ENCODE data around the gene ATP1A1.

ATP1A1 gene

DNA sequence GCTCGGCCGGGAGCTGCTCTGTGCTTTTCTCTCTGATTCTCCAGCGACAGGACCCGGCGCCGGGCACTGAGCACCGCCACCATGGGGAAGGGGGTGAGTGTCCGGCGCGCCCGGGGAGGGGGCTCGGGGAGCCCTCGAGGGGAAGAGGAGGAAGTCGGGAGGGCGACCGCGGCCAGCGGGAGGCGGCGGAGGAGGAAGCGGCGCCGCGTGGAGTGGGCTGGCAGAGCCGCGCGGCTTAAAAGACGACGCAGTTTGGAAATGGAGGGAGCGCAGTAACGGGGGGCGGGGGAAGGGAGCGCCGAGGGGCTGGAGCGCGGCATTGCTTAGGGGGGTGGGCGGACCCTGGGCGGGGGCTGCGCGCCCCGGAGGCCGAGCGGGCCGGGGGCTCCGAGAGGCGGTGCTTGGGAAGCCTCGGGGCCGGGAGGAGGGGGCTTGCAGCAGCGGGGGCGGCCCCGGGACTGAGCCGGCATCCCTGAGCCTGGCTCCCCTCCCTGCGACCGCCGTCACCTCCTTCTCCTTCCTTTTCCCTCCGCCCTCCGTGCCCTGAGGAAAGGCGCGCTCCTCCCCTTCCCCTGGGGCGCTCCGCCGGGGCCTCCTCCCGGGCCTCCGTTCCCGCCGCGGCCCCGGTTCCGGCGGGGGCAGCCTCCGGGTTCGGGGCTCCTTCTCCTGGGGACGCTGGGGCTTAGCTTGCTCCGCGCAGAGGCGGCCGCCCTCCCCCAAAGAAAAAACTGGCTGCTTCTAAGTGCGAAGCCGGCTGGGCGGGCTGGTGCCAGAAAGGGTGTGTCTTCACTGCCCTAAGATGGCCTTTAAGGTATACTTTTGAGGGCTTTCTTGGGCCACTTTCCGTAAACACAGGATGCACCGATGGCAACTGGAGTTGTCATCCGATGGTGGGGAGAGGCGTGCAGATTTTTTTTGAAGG is 648 bp downstream of the ATP1A1 start (continued):
- TF ChIP-seq SP3 (tag by site-specific recombination; IDR thresholded peaks at IDR 0.05) = peak; percentile 72
- no peak for TF ChIP-seq ZNF211 (tag by site-specific recombination; IDR thresholded peaks at IDR 0.05; ENCODE audit: low read depth)
- peak; percentile 89 for TF ChIP-seq ZNF341 (tag by site-specific recombination; IDR thresholded peaks at IDR 0.05; ENCODE audit: low read depth)
- TF ChIP-seq ZNF701 (tag by site-specific recombination; IDR thresholded peaks at IDR 0.05) = no peak
- TF ChIP-seq, protein P1, sequence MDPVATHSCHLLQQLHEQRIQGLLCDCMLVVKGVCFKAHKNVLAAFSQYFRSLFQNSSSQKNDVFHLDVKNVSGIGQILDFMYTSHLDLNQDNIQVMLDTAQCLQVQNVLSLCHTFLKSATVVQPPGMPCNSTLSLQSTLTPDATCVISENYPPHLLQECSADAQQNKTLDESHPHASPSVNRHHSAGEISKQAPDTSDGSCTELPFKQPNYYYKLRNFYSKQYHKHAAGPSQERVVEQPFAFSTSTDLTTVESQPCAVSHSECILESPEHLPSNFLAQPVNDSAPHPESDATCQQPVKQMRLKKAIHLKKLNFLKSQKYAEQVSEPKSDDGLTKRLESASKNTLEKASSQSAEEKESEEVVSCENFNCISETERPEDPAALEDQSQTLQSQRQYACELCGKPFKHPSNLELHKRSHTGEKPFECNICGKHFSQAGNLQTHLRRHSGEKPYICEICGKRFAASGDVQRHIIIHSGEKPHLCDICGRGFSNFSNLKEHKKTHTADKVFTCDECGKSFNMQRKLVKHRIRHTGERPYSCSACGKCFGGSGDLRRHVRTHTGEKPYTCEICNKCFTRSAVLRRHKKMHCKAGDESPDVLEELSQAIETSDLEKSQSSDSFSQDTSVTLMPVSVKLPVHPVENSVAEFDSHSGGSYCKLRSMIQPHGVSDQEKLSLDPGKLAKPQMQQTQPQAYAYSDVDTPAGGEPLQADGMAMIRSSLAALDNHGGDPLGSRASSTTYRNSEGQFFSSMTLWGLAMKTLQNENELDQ (tag by site-specific recombination; IDR thresholded peaks at IDR 0.05; ENCODE audit: low read depth) = no peak
- TF ChIP-seq HOXA7 (CRISPR knock-in tag; IDR thresholded peaks at IDR 0.05; ENCODE audit: borderline replicate concordance) = no peak
- TF ChIP-seq FEZF1 (tag by site-specific recombination; IDR thresholded peaks at IDR 0.05) = no peak
- peak; percentile 82 for TF ChIP-seq ZBTB8A (tag by site-specific recombination; IDR thresholded peaks at IDR 0.05)
- TF ChIP-seq, protein P2, sequence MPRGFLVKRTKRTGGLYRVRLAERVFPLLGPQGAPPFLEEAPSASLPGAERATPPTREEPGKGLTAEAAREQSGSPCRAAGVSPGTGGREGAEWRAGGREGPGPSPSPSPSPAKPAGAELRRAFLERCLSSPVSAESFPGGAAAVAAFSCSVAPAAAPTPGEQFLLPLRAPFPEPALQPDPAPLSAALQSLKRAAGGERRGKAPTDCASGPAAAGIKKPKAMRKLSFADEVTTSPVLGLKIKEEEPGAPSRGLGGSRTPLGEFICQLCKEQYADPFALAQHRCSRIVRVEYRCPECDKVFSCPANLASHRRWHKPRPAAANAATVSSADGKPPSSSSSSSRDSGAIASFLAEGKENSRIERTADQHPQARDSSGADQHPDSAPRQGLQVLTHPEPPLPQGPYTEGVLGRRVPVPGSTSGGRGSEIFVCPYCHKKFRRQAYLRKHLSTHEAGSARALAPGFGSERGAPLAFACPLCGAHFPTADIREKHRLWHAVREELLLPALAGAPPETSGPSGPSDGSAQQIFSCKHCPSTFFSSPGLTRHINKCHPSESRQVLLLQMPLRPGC (tag by site-specific recombination; IDR thresholded peaks at IDR 0.05) = no peak
- TF ChIP-seq, protein P3, sequence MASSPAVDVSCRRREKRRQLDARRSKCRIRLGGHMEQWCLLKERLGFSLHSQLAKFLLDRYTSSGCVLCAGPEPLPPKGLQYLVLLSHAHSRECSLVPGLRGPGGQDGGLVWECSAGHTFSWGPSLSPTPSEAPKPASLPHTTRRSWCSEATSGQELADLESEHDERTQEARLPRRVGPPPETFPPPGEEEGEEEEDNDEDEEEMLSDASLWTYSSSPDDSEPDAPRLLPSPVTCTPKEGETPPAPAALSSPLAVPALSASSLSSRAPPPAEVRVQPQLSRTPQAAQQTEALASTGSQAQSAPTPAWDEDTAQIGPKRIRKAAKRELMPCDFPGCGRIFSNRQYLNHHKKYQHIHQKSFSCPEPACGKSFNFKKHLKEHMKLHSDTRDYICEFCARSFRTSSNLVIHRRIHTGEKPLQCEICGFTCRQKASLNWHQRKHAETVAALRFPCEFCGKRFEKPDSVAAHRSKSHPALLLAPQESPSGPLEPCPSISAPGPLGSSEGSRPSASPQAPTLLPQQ (tag by site-specific recombination; IDR thresholded peaks at IDR 0.05) = no peak
- peak; percentile 84; the same call in 1 of the 2 replicates for TF ChIP-seq ZBTB20 (tag by site-specific recombination; IDR thresholded peaks at IDR 0.05)
- TF ChIP-seq ZNF610 (tag by site-specific recombination; IDR thresholded peaks at IDR 0.05; ENCODE audit: borderline replicate concordance) = no peak
- TF ChIP-seq ZNF561 (tag by site-specific recombination; IDR thresholded peaks at IDR 0.05; ENCODE audit: borderline replicate concordance) = 0 out of 2 replicates have a peak, but pooled peaks have one; percentile 40
- TF ChIP-seq IKZF3 (tag by site-specific recombination; IDR thresholded peaks at IDR 0.05) = peak; percentile 29; the same call in 1 of the 2 replicates
- TF ChIP-seq GLIS1 (tag by site-specific recombination; IDR thresholded peaks at IDR 0.05) = peak; percentile 29; the same call in 1 of the 2 replicates
- no peak for TF ChIP-seq GLI4 (tag by site-specific recombination; IDR thresholded peaks at IDR 0.05)
- peak; percentile 43 for TF ChIP-seq SP2 (tag by site-specific recombination; IDR thresholded peaks at IDR 0.05)
- TF ChIP-seq, protein P4, sequence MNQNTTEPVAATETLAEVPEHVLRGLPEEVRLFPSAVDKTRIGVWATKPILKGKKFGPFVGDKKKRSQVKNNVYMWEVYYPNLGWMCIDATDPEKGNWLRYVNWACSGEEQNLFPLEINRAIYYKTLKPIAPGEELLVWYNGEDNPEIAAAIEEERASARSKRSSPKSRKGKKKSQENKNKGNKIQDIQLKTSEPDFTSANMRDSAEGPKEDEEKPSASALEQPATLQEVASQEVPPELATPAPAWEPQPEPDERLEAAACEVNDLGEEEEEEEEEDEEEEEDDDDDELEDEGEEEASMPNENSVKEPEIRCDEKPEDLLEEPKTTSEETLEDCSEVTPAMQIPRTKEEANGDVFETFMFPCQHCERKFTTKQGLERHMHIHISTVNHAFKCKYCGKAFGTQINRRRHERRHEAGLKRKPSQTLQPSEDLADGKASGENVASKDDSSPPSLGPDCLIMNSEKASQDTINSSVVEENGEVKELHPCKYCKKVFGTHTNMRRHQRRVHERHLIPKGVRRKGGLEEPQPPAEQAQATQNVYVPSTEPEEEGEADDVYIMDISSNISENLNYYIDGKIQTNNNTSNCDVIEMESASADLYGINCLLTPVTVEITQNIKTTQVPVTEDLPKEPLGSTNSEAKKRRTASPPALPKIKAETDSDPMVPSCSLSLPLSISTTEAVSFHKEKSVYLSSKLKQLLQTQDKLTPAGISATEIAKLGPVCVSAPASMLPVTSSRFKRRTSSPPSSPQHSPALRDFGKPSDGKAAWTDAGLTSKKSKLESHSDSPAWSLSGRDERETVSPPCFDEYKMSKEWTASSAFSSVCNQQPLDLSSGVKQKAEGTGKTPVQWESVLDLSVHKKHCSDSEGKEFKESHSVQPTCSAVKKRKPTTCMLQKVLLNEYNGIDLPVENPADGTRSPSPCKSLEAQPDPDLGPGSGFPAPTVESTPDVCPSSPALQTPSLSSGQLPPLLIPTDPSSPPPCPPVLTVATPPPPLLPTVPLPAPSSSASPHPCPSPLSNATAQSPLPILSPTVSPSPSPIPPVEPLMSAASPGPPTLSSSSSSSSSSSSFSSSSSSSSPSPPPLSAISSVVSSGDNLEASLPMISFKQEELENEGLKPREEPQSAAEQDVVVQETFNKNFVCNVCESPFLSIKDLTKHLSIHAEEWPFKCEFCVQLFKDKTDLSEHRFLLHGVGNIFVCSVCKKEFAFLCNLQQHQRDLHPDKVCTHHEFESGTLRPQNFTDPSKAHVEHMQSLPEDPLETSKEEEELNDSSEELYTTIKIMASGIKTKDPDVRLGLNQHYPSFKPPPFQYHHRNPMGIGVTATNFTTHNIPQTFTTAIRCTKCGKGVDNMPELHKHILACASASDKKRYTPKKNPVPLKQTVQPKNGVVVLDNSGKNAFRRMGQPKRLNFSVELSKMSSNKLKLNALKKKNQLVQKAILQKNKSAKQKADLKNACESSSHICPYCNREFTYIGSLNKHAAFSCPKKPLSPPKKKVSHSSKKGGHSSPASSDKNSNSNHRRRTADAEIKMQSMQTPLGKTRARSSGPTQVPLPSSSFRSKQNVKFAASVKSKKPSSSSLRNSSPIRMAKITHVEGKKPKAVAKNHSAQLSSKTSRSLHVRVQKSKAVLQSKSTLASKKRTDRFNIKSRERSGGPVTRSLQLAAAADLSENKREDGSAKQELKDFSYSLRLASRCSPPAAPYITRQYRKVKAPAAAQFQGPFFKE (tag by site-specific recombination; IDR thresholded peaks at IDR 0.05; ENCODE audit: borderline replicate concordance) = no peak
- TF ChIP-seq, protein P5, sequence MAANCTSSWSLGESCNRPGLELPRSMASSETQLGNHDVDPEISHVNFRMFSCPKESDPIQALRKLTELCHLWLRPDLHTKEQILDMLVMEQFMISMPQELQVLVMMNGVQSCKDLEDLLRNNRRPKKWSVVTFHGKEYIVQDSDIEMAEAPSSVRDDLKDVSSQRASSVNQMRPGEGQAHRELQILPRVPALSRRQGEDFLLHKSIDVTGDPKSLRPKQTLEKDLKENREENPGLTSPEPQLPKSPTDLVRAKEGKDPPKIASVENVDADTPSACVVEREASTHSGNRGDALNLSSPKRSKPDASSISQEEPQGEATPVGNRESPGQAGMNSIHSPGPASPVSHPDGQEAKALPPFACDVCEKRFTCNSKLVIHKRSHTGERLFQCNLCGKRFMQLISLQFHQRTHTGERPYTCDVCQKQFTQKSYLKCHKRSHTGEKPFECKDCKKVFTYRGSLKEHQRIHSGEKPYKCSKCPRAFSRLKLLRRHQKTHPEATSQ (tag by site-specific recombination; IDR thresholded peaks at IDR 0.05) = no peak
- TF ChIP-seq, protein P6, sequence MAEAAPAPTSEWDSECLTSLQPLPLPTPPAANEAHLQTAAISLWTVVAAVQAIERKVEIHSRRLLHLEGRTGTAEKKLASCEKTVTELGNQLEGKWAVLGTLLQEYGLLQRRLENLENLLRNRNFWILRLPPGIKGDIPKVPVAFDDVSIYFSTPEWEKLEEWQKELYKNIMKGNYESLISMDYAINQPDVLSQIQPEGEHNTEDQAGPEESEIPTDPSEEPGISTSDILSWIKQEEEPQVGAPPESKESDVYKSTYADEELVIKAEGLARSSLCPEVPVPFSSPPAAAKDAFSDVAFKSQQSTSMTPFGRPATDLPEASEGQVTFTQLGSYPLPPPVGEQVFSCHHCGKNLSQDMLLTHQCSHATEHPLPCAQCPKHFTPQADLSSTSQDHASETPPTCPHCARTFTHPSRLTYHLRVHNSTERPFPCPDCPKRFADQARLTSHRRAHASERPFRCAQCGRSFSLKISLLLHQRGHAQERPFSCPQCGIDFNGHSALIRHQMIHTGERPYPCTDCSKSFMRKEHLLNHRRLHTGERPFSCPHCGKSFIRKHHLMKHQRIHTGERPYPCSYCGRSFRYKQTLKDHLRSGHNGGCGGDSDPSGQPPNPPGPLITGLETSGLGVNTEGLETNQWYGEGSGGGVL (tag by site-specific recombination; IDR thresholded peaks at IDR 0.05) = peak; percentile 38; the same call in 1 of the 2 replicates
